HG03439 (cell line): ENCODE results near the gene DDHD1.
"Not testable (repeated sequence)": the region's sequence is repeated elsewhere in the genome, so short reads cannot be mapped to it uniquely, and the experiment has no call there.

ENCODE experiments used
- ATAC-seq: cut with Tn5 transposase; IDR thresholded peaks from one replicate; pipeline ENCODE4 v1.9.1; 2021; ENCODE audit warnings: mild to moderate bottlenecking, moderate library complexity; ENCODE audit not compliant: unreplicated experiment

The DDHD1 gene

GRCh38 chr14:53152184-53152886 lies 788 bp downstream of the DDHD1 start:
- peak; percentile 22 for ATAC-seq

- ATAC-seq, result no peak
These were observed 1.5 kb downstream of the DDHD1 start for GRCh38 chr14:53151523-53152183.

GRCh38 chr14:53149668-53150316 lies 3.3 kb downstream of the DDHD1 start:
- ATAC-seq, result no peak

- no peak for ATAC-seq
These were observed 4.5 kb downstream of the DDHD1 start for GRCh38 chr14:53148671-53149070.

GRCh38 chr14:53147893-53148292 lies 5.2 kb downstream of the DDHD1 start:
- no peak for ATAC-seq

GRCh38 chr14:53147208-53147607 lies 5.9 kb downstream of the DDHD1 start:
- no peak for ATAC-seq

GRCh38 chr14:53146739-53147138 lies 6.4 kb downstream of the DDHD1 start:
- ATAC-seq, result no peak

- ATAC-seq, result peak; percentile 61
These were observed 8.9 kb downstream of the DDHD1 start for GRCh38 chr14:53144244-53144643.

GRCh38 chr14:53140585-53140984 lies 12.5 kb downstream of the DDHD1 start:
- no peak for ATAC-seq

- ATAC-seq, result no peak
These were observed 15.4 kb downstream of the DDHD1 start for GRCh38 chr14:53137568-53138203.

GRCh38 chr14:53130491-53130890 lies 22.6 kb downstream of the DDHD1 start:
- not testable (repeated sequence) for ATAC-seq

- no peak for ATAC-seq
These were observed 24.7 kb downstream of the DDHD1 start for GRCh38 chr14:53128303-53129028.

- no peak for ATAC-seq
These were observed 25.3 kb downstream of the DDHD1 start for GRCh38 chr14:53127832-53128231.

- ATAC-seq, result no peak
These were observed 26.0 kb downstream of the DDHD1 start for GRCh38 chr14:53127151-53127550.

GRCh38 chr14:53126731-53127130 lies 26.4 kb downstream of the DDHD1 start:
- no peak for ATAC-seq

- ATAC-seq, result no peak
These were observed 28.3 kb downstream of the DDHD1 start for GRCh38 chr14:53124786-53125185.

- not testable (repeated sequence) for ATAC-seq
These were observed 31.7 kb downstream of the DDHD1 start for GRCh38 chr14:53121419-53121818.

GRCh38 chr14:53117479-53117878 lies 35.6 kb downstream of the DDHD1 start:
- not testable (repeated sequence) for ATAC-seq

GRCh38 chr14:53113989-53114388 lies 39.1 kb downstream of the DDHD1 start:
- ATAC-seq, result no peak

GRCh38 chr14:53110096-53110495 lies 43.0 kb downstream of the DDHD1 start:
- no peak for ATAC-seq
